GM12875 (cell line): ENCODE measurements around the gene MAP4K1.
"Not testable (repeated sequence)": the region's sequence is repeated elsewhere in the genome, so short reads cannot be mapped to it uniquely, and the experiment has no call there.

Experiments
- H3K4me3 ChIP-seq: one replicate; pipeline ENCODE4 v1.5.1; 2011; ENCODE audit warnings: low read depth, low read length, control low read depth
- TF ChIP-seq, protein P1 (sequence below): IDR thresholded peaks from 2 replicates; pipeline ENCODE4 v1.5.1; 2011; ENCODE audit warnings: low read depth, mild to moderate bottlenecking, control low read depth, inconsistent platforms, low read length, moderate library complexity, borderline replicate concordance; ENCODE audit not compliant: insufficient read depth

Gene MAP4K1

GRCh38 chr19:38632476-38633213, 14.9 kb upstream of the MAP4K1 start:
- TF ChIP-seq, protein P1, sequence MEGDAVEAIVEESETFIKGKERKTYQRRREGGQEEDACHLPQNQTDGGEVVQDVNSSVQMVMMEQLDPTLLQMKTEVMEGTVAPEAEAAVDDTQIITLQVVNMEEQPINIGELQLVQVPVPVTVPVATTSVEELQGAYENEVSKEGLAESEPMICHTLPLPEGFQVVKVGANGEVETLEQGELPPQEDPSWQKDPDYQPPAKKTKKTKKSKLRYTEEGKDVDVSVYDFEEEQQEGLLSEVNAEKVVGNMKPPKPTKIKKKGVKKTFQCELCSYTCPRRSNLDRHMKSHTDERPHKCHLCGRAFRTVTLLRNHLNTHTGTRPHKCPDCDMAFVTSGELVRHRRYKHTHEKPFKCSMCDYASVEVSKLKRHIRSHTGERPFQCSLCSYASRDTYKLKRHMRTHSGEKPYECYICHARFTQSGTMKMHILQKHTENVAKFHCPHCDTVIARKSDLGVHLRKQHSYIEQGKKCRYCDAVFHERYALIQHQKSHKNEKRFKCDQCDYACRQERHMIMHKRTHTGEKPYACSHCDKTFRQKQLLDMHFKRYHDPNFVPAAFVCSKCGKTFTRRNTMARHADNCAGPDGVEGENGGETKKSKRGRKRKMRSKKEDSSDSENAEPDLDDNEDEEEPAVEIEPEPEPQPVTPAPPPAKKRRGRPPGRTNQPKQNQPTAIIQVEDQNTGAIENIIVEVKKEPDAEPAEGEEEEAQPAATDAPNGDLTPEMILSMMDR: no peak
- H3K4me3 ChIP-seq: no peak overlapping the region

DNA sequence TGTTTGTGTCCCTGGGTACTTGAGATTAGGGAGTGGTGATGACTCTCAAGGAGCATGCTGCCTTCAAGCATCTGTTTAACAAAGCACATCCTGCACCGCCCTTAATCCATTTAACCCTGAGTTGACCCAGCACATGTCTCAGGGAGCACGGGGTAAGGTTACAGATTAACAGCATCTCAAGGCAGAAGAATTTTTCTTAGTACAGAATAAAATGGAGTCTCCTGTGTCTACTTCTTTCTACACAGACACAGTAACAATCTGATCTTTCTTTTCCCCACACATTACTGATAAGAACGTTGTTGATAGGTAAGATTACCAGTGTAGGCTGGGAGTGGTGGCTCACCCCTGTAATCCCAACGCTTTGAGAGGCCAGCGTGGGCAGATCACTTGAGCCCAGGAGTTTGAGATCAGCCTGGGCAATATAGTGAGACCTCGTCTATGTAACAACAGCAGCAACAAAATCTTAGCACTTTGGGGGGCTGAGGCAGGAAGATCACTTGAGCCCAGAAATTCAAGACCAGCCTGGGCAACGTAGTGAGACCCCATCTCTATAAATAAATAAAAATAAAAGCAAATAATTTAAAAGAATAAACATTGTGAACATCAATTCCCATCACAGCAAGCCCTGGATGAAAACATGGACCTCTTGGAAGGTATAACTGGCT, 14.2 kb upstream of the MAP4K1 start:
- not testable (repeated sequence) for H3K4me3 ChIP-seq

DNA sequence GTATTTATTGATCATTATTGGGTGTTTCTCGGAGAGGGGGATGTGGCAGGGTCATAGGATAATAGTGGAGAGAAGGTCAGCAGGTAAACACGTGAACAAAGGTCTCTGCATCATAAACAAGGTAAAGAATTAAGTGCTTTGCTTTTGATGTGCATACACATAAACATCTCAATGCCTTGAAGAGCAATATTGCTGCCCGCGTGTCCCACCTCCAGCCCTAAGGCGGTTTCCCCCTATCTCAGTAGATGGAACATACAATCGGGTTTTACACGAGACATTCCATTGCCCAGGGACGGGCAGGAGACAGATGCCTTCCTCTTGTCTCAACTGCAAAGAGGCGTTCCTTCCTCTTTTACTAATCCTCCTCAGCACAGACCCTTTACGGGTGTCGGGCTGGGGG, 13.5 kb upstream of the MAP4K1 start:
- H3K4me3 ChIP-seq: not testable (repeated sequence)

DNA sequence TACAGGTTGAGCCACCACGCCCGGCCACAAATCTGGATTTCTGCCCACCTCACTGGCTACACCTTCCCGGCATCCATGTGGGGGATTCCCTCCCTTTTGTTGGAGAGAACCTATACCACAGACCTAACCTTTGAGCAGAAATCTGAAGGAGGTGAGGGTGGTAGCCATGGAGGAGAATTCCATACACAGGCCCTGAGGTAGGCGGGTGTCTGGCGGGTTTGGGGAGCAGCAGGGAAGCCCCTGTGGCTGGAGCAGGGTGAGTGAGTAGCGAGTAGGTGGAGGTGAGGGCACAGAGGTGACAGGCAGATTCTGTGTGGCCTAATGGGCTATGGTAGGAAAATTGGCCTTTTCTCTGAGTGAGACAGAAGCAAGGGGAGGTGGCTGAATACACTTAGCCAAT, 11.8 kb upstream of the MAP4K1 start:
- H3K4me3 ChIP-seq: no peak overlapping the region
- TF ChIP-seq, protein P1: no peak

GRCh38 chr19:38626401-38626800, 8.6 kb upstream of the MAP4K1 start:
- H3K4me3 ChIP-seq: no peak overlapping the region
- TF ChIP-seq, protein P1: no peak

- TF ChIP-seq, protein P1: no peak
Observed at GRCh38 chr19:38624822-38625221, 7.1 kb upstream of the MAP4K1 start.

DNA sequence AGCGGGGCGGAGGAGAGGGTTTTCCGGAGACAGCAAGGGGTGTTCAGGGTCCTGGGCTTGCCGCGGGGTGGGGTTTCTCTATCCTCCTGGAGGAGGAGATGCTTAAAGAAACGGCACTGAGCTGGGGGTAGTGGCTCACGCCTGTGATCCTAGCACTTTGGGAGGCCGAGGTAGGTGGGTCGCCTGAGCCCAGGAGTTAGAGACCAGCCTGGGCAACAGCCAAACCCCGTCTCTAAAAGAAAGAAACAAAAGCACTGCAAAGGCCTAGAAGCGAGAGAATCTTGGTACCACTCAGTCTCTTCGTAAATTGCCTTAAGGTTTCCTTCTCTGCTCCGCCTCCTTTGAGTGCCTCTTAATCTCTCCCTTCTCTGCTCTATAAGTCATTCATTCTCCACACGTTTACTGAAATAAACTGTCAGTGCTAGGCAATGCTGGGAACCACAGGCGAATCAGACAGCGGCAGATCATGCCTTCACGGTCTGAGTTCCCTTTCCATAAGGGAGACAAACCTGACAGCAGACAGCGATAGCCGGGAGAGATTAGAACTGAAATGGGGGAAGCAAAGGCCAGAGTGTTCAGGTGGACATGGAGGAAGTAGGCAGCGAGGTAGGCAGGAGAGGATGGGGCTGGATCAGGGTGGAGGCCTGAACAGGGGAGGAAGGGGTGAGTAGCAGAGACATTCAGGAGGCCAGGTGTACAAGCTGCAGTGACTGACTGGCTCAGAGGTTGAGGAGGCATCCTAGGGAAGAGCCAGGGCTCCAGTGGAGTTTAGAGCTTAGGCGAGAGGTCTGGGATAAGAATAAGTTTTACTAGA, 1.8 kb upstream of the MAP4K1 start:
- H3K4me3 ChIP-seq: peak overlapping the region; percentile 93
- TF ChIP-seq, protein P1: no peak

More at GRCh38 chr19:38624822-38625221, 7.1 kb upstream of the MAP4K1 start:
- H3K4me3 ChIP-seq: no peak overlapping the region
